HEK293T (cell line): ENCODE data around the gene ARMC9.

Experiments
- FOXM1 ChIP-seq: fragments of 450-650 bp; IDR thresholded peaks from 2 replicates; pipeline ENCODE4 v1.6.1; 2017; ENCODE audit warnings: mild to moderate bottlenecking, borderline replicate concordance
- L3MBTL2 ChIP-seq: fragments of 450-650 bp; conservative IDR thresholded peaks from 2 replicates; pipeline ENCODE4 v1.6.1; 2016; ENCODE audit warnings: mild to moderate bottlenecking
- SP1 ChIP-seq: fragments of 450-650 bp; IDR thresholded peaks from 2 replicates; pipeline ENCODE4 v1.6.1; 2017
- SUZ12 ChIP-seq: fragments of 450-650 bp; IDR thresholded peaks from 2 replicates; pipeline ENCODE4 v1.6.1; 2016; ENCODE audit warnings: mild to moderate bottlenecking

- no peak for TF ChIP-seq FOXM1
- no peak for TF ChIP-seq SUZ12
- no peak for TF ChIP-seq L3MBTL2
- TF ChIP-seq SP1, result no peak
Observed at GRCh38 chr2:231332872-231333500, 134.6 kb downstream of the ARMC9 start.
